ENCODE measurements around the gene ACP1.

ACP1 gene

DNA sequence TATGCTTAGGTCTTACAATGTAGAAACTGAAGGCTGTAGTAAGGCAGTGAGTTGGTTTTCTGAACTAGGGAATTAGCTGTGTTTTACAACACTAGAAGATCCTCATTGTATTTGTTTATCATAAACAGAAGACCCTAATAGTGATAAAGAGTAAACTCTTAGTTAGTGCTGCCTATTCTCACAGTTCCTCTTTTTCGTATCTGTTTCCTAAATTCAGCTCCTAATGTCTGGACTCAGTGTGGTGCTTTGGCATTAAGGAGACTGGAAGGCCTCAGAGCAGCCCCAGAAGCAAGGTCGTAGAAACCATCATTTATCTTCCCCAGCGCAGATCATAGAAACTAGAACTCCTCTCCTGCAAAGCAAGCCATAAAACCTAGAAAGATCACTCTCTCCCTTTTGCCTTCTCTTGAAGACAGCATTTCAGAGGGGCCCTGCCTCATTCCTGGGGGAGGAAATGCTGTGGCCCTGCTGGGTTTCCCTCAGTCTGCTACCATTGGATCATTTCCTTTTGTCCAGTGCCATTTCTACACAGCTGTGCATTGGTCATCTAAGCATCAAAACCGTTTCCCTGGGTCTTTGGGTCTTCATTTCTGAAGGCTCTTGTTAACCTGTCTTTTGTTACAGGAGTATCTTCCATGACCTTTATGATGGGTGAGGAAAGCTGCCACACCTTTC is 4.7 kb downstream of the ACP1 start:
- H3K4me3 ChIP-seq (ENCODE audit: low read length): no peak overlapping the region
- no peak overlapping the region for H3K9ac ChIP-seq (ENCODE audit: low read length)
- no peak for DNase-seq (ENCODE audit: low read depth)
- H3K4me1 ChIP-seq (ENCODE audit: control insufficient read depth, insufficient read depth, low read length): peaks cover 9% of the 10 kb centered on the region
- H3K9me3 ChIP-seq (ENCODE audit: control insufficient read depth, low read length): no peaks in the 10 kb centered on the region
- H3K27me3 ChIP-seq (replicated peaks; ENCODE audit: control insufficient read depth, insufficient read depth, low read length): no peaks in the 10 kb centered on the region
- H3K36me3 ChIP-seq (ENCODE audit: control insufficient read depth, insufficient read depth, low read length, severe bottlenecking): peaks cover 22% of the 10 kb centered on the region

DNA sequence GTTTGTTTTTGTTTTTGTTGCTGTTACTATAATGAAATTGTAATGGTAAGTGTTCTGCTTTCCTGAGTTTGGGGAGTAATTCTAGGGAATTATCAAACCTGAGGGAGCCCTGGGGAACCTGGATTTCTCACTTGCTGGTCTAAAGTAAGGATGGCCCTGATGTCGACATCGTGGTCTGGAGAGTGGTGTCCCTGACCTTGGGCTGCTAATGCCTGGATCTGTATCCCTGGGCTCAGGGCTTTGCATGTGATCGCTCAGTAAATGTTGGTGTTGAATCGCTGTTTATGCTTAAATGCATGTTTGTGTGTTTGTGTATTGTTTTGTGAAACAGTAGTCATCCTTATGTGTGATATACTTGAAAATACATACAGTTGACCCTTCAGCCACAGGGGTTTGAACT is 6.1 kb downstream of the ACP1 start:
- peaks cover 3% of the 10 kb centered on the region for H3K4me1 ChIP-seq (ENCODE audit: control insufficient read depth, insufficient read depth, low read length)
- no peaks in the 10 kb centered on the region for H3K27me3 ChIP-seq (replicated peaks; ENCODE audit: control insufficient read depth, insufficient read depth, low read length)
- H3K9ac ChIP-seq (ENCODE audit: low read length): no peak overlapping the region
- H3K9me3 ChIP-seq (ENCODE audit: control insufficient read depth, low read length): no peaks in the 10 kb centered on the region
- H3K36me3 ChIP-seq (ENCODE audit: control insufficient read depth, insufficient read depth, low read length, severe bottlenecking): peaks cover 29% of the 10 kb centered on the region
- no peak overlapping the region for H3K4me3 ChIP-seq (ENCODE audit: low read length)
- no peak for DNase-seq (ENCODE audit: low read depth)

DNA sequence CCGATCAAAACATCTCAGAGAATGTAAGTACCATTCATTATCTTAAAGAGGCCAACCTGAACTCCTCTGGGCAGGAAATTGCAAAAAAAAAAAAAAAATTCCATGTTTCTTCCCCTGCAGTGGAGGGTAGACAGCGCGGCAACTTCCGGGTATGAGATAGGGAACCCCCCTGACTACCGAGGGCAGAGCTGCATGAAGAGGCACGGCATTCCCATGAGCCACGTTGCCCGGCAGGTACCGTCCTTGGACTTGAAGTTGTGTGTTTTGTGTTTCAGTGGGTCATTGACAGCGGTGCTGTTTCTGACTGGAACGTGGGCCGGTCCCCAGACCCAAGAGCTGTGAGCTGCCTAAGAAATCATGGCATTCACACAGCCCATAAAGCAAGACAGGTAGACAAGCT is 7.2 kb downstream of the ACP1 start:
- DNase-seq (ENCODE audit: low read depth): no peak
- Histone ChIP-seq H3K27me3 (replicated peaks; ENCODE audit: control insufficient read depth, insufficient read depth, low read length) (no peaks in the 10 kb centered on the region), H3K9ac (ENCODE audit: low read length) (no peak overlapping the region), H3K9me3 (ENCODE audit: control insufficient read depth, low read length) (no peaks in the 10 kb centered on the region), H3K36me3 (ENCODE audit: control insufficient read depth, insufficient read depth, low read length, severe bottlenecking) (peaks cover 39% of the 10 kb centered on the region), H3K4me3 (ENCODE audit: low read length) (no peak overlapping the region), H3K4me1 (ENCODE audit: control insufficient read depth, insufficient read depth, low read length) (peaks cover 2% of the 10 kb centered on the region)

DNA sequence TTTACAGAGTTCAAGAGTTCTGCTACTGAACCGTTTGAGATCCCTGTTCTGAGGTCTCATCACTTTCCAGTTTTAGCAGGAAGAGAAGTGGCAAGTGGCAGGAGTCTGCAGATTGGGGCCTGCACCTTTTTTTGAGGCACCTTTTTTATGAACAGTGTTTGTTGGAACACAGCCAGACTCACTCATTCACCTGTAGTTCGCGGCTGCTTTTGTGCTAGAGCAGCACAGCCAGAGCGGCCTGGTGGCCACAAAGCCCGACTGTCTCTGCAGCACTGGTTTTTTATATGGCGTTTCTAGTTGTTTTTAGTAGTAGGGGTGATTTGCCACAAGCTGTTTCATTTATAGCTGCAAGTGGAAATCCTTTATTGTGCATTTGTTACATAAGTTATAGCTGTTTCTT is 8.6 kb downstream of the ACP1 start:
- Histone ChIP-seq H3K9me3 (ENCODE audit: control insufficient read depth, low read length) (no peaks in the 10 kb centered on the region), H3K27me3 (replicated peaks; ENCODE audit: control insufficient read depth, insufficient read depth, low read length) (no peaks in the 10 kb centered on the region), H3K4me1 (ENCODE audit: control insufficient read depth, insufficient read depth, low read length) (peaks cover 2% of the 10 kb centered on the region), H3K36me3 (ENCODE audit: control insufficient read depth, insufficient read depth, low read length, severe bottlenecking) (peaks cover 53% of the 10 kb centered on the region), H3K9ac (ENCODE audit: low read length) (no peak overlapping the region), H3K4me3 (ENCODE audit: low read length) (no peak overlapping the region)
- no peak for DNase-seq (ENCODE audit: low read depth)

DNA sequence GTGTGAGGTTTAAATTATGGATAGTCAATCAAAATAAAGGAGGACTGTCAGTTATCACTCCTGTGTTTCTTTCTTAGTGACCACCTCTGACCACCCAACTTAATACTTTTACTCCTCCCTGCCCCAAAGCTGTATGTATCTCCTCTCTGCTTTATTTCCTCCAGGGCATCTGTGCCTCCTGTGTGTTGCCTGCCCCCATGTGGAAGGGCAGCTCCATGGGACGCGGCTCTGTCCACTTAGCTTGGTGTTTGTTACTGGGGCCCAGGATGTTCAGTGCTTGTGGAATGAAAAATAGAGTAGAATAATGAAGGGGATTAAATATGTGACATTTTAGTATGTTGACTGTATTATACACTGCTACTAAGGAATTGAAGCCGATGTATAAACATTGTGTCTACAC is 9.8 kb downstream of the ACP1 start:
- Histone ChIP-seq H3K4me3 (ENCODE audit: low read length) (no peak overlapping the region), H3K9me3 (ENCODE audit: control insufficient read depth, low read length) (no peaks in the 10 kb centered on the region), H3K9ac (ENCODE audit: low read length) (no peak overlapping the region), H3K4me1 (ENCODE audit: control insufficient read depth, insufficient read depth, low read length) (peaks cover 2% of the 10 kb centered on the region), H3K36me3 (ENCODE audit: control insufficient read depth, insufficient read depth, low read length, severe bottlenecking) (peaks cover 64% of the 10 kb centered on the region), H3K27me3 (replicated peaks; ENCODE audit: control insufficient read depth, insufficient read depth, low read length) (no peaks in the 10 kb centered on the region)
- DNase-seq (ENCODE audit: low read depth): no peak

DNA sequence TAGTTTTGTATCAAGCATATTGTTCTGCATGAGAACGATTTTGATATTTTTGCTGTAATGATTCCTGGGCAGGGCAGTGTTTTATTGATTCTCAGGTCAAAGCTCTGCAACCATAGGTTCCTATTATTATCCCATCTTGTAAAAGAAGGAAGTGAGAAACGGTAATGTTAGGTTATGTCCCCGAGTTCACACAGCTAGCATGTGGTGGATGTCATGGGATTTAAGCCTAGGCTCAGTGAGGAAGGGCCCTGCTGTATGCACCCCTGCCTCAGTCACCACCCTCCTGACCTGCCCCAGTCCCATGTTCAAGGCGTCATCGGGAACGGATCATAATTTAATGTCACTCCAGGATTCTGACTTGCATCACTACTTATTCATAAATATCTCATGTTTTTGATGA is 10.7 kb downstream of the ACP1 start:
- H3K4me3 ChIP-seq (ENCODE audit: low read length): no peak overlapping the region
- peaks cover 2% of the 10 kb centered on the region for H3K4me1 ChIP-seq (ENCODE audit: control insufficient read depth, insufficient read depth, low read length)
- DNase-seq (ENCODE audit: low read depth): no peak
- H3K9me3 ChIP-seq (ENCODE audit: control insufficient read depth, low read length): no peaks in the 10 kb centered on the region
- H3K27me3 ChIP-seq (replicated peaks; ENCODE audit: control insufficient read depth, insufficient read depth, low read length): no peaks in the 10 kb centered on the region
- no peak overlapping the region for H3K9ac ChIP-seq (ENCODE audit: low read length)
- peaks cover 73% of the 10 kb centered on the region for H3K36me3 ChIP-seq (ENCODE audit: control insufficient read depth, insufficient read depth, low read length, severe bottlenecking)

DNA sequence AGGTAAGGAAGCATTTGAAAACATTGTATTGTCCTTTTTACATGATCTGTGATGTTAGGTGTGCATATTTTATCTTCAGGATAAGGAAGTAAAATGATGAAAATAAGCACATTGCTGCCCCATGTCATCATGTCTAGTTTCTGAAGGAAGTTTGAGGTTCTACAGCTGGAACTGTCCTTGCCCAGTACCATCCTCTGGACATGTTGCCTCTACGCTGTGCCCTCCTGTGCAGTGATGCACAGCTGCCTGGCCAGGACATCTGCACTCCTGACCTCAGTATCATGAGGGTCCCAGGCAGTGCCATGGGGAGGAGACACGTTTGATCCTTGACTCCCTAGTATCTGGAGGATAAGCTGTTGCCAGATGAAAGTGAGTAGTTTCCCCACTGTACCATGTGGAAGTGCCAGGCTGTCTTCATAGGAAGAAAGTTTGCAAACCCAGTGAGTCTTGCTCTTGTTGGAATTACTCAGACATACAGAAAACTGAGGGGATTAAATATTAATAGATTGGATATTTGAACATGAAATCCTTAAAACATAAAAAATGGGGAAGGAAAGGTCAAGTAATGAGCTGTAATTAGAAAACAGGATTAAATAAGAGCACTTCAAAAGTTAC is 13.7 kb downstream of the ACP1 start:
- H3K4me3 ChIP-seq (ENCODE audit: low read length): no peak overlapping the region
- no peaks in the 10 kb centered on the region for H3K4me1 ChIP-seq (ENCODE audit: control insufficient read depth, insufficient read depth, low read length)
- no peaks in the 10 kb centered on the region for H3K27me3 ChIP-seq (replicated peaks; ENCODE audit: control insufficient read depth, insufficient read depth, low read length)
- DNase-seq (ENCODE audit: low read depth): no peak
- H3K36me3 ChIP-seq (ENCODE audit: control insufficient read depth, insufficient read depth, low read length, severe bottlenecking): peaks cover 78% of the 10 kb centered on the region
- H3K9me3 ChIP-seq (ENCODE audit: control insufficient read depth, low read length): no peaks in the 10 kb centered on the region
- H3K9ac ChIP-seq (ENCODE audit: low read length): no peak overlapping the region

DNA sequence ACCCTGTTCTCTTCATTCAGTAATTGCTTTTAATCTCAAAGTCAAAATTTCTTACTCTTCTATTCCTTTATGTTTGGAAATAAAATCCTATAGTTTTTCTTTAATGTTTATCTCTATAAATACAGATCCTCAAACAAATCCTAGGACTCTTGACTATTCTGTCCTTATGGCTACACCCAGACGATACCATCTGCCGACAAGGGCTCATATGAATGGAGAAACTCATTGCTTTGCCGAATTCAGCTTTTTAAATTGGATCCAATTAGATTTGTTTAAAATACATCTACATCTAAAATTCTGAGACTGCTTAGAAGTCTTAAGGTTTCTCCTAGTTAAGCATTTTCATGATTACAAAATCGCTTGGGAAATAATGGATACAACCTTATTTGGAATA is 14.2 kb downstream of the ACP1 start:
- Histone ChIP-seq H3K9me3 (ENCODE audit: control insufficient read depth, low read length) (no peaks in the 10 kb centered on the region), H3K27me3 (replicated peaks; ENCODE audit: control insufficient read depth, insufficient read depth, low read length) (no peaks in the 10 kb centered on the region), H3K4me1 (ENCODE audit: control insufficient read depth, insufficient read depth, low read length) (no peaks in the 10 kb centered on the region), H3K9ac (ENCODE audit: low read length) (no peak overlapping the region), H3K4me3 (ENCODE audit: low read length) (no peak overlapping the region), H3K36me3 (ENCODE audit: control insufficient read depth, insufficient read depth, low read length, severe bottlenecking) (peaks cover 76% of the 10 kb centered on the region)
- DNase-seq (ENCODE audit: low read depth): peak; percentile 22

DNA sequence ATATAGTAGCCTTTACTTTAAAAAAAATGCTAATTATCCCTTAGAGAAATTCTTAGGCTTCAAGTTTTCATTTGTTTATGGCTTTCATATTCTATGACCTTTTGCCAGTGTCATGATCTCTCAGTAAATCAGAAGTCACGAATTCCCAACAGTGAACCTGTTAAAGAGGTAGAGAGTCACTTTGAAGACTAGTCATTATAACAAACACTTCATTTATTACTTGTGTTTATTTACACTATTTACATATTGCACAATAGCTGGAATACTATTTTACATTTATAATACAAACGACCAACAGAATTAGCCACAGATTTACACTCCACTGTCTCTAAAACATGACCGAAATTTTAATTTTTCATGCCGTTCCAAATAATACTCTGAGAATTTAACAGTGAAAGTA is 14.6 kb downstream of the ACP1 start:
- H3K4me3 ChIP-seq (ENCODE audit: low read length): no peak overlapping the region
- peaks cover 71% of the 10 kb centered on the region for H3K36me3 ChIP-seq (ENCODE audit: control insufficient read depth, insufficient read depth, low read length, severe bottlenecking)
- H3K4me1 ChIP-seq (ENCODE audit: control insufficient read depth, insufficient read depth, low read length): no peaks in the 10 kb centered on the region
- H3K27me3 ChIP-seq (replicated peaks; ENCODE audit: control insufficient read depth, insufficient read depth, low read length): no peaks in the 10 kb centered on the region
- H3K9ac ChIP-seq (ENCODE audit: low read length): no peak overlapping the region
- H3K9me3 ChIP-seq (ENCODE audit: control insufficient read depth, low read length): no peaks in the 10 kb centered on the region
- no peak for DNase-seq (ENCODE audit: low read depth)

DNA sequence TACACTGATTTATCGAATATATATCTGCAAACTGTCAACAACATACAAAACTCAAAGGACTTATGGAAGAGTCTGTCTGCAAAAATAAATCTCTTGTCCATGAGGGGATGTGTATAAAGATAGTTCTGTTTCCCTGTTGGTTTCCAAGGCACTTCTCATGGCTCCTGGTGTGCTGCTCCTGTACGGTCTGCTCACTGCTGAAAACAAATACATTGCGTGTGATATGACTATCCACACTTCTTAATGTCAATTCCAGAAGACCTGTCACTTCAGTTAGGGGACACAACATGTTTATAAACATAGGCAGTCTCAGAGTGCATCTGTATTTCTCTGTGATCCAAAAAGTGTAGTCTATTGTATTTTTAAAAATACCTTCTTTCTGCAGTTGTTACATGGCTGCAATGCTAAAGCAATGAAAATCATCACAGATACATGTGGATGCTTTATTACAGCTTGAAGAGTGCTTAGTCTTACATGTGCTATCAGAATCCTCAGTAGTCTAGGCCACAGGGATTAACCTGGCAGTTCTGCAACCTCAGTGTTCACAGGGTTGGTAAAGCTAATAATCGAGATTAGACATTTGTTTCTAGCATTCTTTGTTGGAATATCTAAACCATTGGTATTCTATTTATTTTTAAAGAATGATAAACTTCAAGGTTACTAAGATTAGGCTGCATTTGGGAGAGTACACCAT is 15.4 kb downstream of the ACP1 start:
- Histone ChIP-seq H3K36me3 (ENCODE audit: control insufficient read depth, insufficient read depth, low read length, severe bottlenecking) (peaks cover 69% of the 10 kb centered on the region), H3K27me3 (replicated peaks; ENCODE audit: control insufficient read depth, insufficient read depth, low read length) (no peaks in the 10 kb centered on the region)

DNA sequence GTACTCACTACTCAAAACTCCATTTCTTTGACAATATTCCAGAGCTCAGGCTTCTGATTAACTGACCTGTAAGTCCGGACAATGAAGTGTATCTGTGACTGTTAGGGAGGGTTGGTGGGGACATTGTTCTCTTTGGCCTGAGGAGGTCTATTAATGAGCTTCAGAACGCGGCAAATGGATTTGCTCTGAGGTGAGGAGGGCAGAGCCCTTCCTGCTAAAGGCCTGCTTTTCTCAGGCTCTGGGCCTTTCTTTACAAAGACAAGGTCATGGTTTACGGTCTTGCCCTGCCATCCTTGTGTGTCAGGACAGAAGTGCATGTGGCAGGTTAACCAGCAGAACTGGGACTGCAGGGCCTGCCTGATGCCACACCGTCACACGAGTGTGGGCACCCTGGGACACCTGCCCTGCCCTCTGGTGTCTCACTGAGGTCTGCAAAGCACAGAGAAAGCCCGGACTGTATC is 15.9 kb downstream of the ACP1 start:
- H3K9me3 ChIP-seq (ENCODE audit: control insufficient read depth, low read length): no peaks in the 10 kb centered on the region
- no peak overlapping the region for H3K4me3 ChIP-seq (ENCODE audit: low read length)
- no peak for DNase-seq (ENCODE audit: low read depth)
- no peak overlapping the region for H3K9ac ChIP-seq (ENCODE audit: low read length)
- H3K4me1 ChIP-seq (ENCODE audit: control insufficient read depth, insufficient read depth, low read length): peaks cover 8% of the 10 kb centered on the region
- peaks cover 64% of the 10 kb centered on the region for H3K36me3 ChIP-seq (ENCODE audit: control insufficient read depth, insufficient read depth, low read length, severe bottlenecking)
- H3K27me3 ChIP-seq (replicated peaks; ENCODE audit: control insufficient read depth, insufficient read depth, low read length): no peaks in the 10 kb centered on the region

More for the DNA sequence above, 15.4 kb downstream of the ACP1 start:
- H3K4me1 ChIP-seq (ENCODE audit: control insufficient read depth, insufficient read depth, low read length): peaks cover 4% of the 10 kb centered on the region
- no peak overlapping the region for H3K4me3 ChIP-seq (ENCODE audit: low read length)
- no peak overlapping the region for H3K9ac ChIP-seq (ENCODE audit: low read length)
- DNase-seq (ENCODE audit: low read depth): no peak
- H3K9me3 ChIP-seq (ENCODE audit: control insufficient read depth, low read length): no peaks in the 10 kb centered on the region
